GM21526 (cell line): ENCODE results near the gene FADS6.

Experiments
- ATAC-seq: cut with Tn5 transposase; IDR thresholded peaks from one replicate; pipeline ENCODE4 v1.9.1; 2021; ENCODE audit warnings: moderate library complexity; ENCODE audit not compliant: unreplicated experiment, low FRiP score

The FADS6 gene

DNA sequence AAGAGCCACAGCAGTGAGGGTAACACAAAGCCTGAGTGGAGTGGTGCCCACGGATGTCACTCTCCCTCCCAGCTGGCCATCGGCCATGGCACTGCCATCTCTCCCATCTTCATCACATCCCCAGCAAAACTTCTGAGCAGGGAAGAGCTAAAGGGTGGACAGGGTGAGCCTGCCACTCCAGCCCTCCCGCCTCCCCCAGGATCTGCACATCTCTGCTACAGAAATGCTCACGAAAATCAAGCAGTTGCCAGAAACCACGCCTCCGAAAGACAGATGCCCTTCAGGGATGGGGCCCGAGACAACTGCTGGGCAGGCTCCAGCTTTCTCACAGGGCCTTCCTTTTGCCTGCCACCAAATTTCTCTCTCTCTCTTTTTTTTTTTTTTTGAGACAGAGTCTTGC is 37.3 kb downstream of the FADS6 start:
- ATAC-seq: no peak

DNA sequence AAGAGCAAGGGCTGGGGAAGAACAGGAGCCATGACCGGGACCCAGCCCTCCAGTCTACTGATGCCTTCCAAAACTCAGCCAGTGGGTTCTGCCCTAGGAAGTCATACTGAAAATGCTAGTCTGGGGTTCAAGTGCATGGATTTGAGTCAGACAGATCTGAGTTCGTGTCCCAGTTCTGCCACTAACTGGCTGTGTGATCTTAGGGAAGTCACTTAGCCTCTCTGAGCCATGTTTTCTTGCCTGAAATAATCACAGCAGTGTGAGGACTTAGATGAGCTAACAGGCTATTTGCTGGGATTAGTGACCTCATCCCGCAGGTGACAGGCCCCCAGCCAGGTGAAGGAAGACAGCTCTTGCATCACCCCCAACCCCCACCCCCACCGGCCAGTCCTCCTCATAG is 38.1 kb downstream of the FADS6 start:
- no peak for ATAC-seq

DNA sequence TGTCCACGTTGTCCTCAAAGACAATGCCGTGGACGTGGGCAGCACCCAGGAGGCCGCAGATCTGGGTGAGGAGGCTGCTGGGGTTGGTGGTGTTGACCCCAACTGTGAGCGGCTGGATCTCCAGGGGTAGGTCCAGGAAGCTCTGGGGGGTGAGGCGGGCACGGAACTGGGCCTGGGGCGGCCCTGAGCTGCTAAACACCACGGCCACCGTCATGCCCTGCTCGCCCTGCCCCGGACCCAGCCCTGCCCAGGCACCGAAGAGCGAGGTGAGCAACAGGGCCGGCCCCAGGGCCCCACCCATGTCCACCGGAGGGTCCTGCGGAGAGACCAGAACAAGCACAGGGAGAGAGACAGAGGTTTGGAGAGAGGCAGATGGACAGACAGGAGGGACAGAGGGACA is 38.6 kb downstream of the FADS6 start:
- no peak for ATAC-seq

GRCh38 chr17:74853669-74854068 is 39.8 kb downstream of the FADS6 start:
- no peak for ATAC-seq

DNA sequence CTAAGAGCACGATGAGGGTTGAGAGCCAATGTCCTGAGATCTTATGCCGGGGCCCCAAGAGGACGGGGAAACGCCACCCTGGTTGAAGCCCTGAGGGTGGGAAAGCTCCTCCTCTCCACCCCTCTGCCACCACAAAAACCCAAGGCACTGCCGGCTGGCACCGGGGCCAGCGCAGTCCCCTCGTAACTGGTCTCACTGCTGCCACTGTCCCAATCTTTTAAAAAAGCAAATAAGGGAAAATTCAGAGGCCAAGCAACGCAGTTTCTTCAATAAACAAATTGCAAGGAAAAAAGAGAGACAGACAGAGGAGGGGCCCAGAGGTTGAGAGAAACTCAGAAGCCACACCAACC is 40.4 kb downstream of the FADS6 start:
- ATAC-seq: no peak

GRCh38 chr17:74852237-74853047 is 41.0 kb downstream of the FADS6 start:
- ATAC-seq: no peak

DNA sequence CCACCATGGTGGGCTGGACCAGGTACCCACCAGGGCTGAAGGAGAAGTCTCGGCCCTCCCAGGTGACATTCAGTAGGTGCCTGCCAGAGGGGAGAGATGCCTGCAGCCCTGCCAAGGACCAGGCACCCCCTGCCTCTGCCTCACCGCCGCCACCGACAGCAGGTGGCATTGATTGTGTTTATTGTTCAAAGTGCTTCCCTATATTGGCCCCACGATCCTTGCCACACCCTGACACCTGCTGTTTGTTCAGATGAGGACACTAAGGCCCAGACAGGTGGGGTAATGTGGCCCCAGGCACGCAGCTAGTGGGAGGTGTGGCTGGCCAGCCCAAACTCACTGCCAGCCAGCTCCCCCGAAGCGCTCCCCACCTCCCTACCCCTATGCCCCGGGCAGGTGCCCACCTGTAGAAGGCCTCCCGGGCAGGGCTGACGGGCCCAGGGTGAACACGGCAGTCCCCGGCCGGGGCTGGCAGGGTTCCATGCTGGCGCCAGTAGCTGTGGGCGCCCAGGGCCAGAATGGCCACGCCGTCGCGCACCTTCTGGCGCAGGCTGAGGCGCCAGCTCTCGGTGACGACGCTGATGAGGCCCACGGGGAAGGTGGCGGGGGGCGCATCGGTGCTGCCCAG is 41.7 kb downstream of the FADS6 start:
- no peak for ATAC-seq

- no peak for ATAC-seq
These were observed 42.5 kb downstream of the FADS6 start for GRCh38 chr17:74850914-74851313.

DNA sequence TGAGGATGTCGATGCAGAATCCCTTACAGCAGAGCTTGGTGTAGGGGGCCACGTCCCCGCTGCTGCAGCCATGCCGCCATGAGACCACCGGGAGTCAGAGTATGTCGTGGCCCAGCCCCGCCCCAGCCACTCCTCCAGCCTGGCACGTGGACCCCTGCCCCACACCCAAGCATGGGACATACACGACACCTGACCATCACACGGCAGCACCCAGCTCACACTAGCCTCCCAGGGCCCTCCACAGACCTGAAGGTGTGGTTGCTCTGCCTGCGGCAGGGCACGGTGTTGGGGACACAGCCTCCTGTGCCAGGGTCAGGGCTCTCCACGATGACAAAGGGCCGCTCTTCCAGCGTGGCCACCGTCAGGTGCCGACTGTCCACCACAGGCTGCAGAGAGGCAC is 43.1 kb downstream of the FADS6 start:
- ATAC-seq: no peak

DNA sequence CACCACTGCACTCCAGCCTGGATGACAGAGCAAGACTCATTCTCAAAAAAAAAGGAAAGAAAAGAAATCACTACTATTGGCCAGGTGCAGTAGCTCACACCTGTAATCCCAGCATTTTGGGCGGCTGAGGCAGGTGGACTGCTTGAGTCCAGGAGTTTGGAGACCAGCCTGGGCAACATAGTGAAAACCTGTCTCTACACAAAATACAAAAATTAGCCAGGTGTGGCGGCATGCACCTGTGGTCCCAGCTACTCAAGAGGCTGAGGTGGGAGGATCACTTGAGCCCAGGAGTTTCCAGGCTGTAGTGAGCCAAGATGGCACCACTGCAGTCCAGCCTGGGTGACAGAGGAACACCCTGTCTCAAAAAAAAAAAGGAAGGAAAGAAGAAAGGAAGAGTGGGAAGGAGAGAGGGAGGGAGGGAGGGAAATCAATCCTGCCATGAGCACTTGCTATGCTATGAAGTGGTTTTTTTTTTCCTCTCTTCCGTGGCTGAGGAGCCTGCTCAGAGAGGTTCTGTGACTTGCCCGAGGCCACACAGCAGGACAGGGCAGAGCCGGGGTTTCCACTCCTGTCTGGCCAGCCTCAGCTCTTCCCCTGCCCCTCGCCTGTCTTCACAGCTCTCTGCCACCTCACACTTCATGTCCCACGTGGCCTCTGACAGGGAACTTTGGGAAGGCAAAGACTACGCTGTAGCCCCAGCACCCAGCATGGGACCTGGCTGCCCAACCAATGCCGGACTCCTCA is 44.6 kb downstream of the FADS6 start:
- ATAC-seq: no peak

GRCh38 chr17:74846621-74847020 is 46.8 kb downstream of the FADS6 start:
- ATAC-seq: no peak

DNA sequence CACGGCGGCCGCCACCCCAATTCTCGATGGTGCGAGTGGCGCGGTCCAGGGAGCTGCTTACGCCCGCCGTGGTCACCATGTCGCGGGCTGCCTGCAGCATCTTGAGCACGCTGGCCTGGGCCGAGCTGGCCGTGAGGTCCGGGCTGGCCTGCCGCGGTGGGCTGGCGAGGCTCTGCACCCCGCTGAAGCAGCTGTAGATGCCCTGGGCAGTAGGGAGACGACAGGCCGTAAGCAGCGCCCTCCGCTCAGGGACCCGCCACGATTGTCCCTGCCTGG is 50.1 kb downstream of the FADS6 start:
- no peak for ATAC-seq

- ATAC-seq: no peak
These were observed 50.7 kb downstream of the FADS6 start for GRCh38 chr17:74842599-74843351.

DNA sequence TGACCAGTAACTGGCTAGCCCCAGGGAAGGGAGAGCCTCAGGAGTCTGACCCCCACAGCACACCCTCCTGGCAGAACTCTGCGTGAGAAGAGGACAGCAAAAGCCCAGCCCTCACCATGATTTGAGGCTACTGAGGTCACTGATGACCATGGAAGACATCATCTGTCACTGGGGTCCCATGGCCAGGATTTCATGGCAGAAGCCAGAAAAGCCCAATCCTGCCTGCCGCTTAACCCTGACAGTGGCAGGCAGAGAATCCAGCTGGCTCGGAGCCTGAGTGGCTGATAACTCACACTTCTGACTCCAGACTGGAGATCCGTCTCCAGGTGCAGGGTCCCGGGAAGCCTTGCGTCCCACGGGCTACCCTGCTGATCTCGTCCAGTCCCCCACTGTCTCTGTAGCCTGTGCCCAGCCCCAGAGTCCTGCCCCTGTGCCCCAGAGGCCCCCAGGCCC is 51.3 kb downstream of the FADS6 start:
- ATAC-seq: no peak

- ATAC-seq: no peak
These were observed 52.3 kb downstream of the FADS6 start for GRCh38 chr17:74840989-74841666.

DNA sequence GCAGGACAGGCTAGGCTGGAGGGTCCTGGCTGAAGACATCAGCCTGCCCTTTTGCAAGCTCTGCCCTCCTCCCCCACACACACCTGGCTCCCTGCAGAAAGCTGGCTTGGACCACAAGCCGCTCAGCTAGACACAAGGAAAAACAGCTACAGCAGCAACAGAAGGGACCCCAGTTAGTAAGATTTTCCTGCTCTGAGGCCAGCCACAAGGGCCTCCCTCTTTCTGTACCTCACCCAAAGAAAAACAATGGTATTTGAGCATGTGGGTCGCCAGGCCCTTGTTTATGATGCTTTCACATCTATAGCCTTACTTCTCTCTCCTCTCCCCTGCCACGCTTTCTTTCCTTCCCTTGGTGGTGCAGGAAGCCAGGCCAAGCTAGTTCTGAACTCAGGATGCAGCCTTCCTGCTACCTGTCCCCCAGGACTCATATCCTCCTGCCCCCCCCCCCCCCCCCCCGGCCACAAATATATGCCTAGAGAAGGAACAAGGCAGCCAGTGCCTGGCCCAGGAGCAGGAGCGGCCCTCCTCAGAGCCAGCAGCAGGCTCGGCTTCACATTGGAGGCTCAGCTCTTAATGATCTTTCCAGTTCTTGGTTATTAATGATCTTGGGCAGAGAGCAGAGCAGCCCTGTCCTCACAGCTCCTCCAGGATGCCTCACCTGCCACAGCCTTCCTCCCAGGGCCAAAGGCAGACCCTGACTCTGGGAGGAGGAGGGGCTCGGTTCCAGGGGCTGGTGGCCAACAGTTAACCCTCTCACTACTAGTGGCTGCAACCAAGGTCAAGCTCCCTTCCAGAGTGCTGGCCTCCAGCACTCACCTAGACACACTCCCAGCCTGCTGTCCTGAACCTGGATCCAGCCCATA is 53.2 kb downstream of the FADS6 start:
- ATAC-seq: no peak

GRCh38 chr17:74838274-74838673 is 55.2 kb downstream of the FADS6 start:
- no peak for ATAC-seq

DNA sequence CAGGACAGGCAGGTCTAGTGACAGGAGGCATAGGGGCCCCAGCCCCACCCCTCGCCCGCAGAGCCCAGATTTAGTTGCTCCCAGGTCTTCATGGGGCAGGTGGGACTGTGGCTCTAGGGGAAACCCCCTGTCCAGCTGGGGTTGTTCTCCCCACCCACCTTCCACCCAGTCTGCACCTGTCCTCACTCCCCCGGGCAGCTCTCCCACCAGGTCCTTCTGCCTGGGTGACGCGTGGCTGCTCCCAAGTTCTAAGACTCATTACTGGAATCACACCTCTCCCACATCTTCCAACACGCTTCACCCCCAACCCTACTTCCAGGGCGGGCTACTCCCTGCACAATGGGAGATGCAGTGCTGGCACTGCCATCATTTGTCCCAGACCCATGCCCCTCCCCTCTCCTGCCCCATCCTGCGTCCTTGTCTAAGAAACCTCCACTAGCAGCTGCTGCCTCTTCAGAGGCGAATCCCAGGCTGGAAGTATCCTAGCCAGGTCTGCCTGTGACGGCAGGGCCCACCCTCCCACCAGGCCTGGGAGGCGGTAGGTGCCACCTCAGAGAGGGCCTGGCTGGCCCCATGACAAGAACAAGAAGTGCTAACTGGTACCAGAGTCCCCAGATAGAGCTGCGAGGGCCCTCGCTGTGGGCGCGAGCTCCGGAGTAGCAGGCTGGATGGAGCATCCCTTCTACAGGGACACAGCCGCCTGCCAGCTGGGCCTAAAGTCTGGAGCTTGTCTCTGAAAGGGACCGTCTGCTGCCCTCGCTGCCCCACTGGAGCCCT is 56.6 kb downstream of the FADS6 start:
- no peak for ATAC-seq

GRCh38 chr17:74836191-74836590 is 57.2 kb downstream of the FADS6 start:
- ATAC-seq: no peak
